RPMI7951 (cell line): ENCODE data around the gene POU3F2. TPM values are rescaled to one million over a fixed set of nuclear protein-coding genes. Genes with fewer than 3 reads are reported as not detected.
A peak's percentile ranks its signal among the peaks of the same experiment; 100 is the strongest.

Experiments used
- DNase-seq: peaks from one replicate; pipeline ENCODE4 v3.0.0-alpha.2; 2012; ENCODE audit warnings: low read depth
- total RNA-seq: library from RNA; depleted of rRNA; stranded (reverse); fragments of >200 nt; shearing (Covaris generic); gene quantifications from 2 replicates; pipeline ENCODE4 v1.2.3, GENCODE V29; 2014

POU3F2 gene
- total RNA-seq, 1 experiment from 2014 or later = 0.36 TPM

DNA sequence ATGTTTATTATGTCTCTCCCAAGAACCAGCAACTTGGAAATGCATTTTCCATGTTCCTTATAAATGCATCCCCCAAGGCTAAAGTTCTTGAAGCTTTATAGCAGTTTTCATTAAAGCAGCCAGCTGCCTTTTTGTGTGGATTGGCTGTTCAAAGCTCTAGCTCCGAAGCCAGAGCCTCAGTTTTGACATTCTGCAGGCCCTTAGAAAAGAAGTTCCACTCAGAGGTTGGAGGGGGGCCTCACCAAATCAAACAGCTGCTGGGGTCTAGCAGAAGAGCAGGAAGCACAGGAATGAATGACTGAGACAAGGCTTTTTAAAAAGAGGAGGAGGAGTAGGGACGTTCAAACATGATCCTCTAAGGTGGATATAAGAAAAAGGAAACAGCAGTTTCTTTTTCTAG is 4.2 kb upstream of the POU3F2 start:
- no peak for DNase-seq

DNA sequence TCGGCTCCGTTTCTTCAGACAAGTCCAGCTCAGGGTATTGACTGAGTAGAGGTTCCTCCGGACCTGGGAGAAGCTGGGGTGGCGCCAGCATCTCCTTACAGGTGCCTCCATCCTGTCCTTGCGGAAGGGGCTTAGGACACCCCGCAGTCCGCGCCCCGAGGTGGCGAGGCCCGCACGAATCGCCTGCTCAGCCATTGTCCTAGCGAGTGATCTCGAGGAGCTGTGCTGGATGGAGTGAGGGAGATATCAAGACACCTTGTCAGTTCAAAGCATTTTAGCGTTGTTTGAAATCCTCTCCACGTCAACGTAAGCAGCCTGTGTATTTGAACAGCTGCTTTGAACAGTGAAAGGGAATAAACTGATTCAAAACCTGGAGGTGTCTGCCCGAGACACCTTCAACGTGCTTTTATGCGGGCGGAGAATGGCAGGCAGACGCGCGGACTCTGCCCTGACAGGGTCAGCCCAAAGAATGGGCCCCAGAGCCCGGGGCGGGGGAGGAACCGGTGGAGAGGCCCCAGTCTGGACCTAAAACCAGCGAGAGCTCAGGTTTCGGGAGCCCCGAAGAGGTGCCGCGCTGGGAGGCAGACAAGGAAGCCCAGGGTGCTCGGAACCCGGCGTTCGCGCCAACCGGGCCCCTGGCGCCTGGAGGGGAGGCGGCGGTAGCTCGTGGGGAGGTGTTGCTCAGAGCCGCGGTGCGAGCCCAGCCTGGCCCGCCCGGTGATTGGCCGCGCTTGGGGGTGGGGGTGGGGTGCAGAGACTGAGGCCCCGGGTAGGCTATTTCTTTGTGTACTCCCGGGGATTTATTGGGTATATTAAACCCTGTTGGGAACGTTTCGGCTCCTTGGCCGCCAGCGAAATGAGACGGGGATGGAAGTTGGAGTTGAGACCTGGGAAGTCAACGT is 3.1 kb upstream of the POU3F2 start:
- no peak for DNase-seq

DNA sequence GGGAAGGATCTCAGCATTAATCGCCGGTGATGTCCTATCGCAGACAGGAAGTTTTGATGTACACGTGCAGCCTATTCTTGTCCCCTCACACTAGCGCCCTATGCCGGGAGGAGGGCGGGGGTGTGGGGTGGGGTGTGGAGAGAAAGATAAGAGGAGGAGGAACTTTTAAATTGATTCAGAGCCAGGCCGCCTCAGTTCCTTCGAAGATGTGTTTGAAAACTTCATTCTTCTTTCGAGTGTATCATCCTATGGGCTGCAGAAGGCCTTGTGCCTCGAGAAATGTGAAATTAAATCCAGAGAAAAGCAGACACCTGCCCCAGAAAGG is 2.5 kb upstream of the POU3F2 start:
- DNase-seq = no peak

DNA sequence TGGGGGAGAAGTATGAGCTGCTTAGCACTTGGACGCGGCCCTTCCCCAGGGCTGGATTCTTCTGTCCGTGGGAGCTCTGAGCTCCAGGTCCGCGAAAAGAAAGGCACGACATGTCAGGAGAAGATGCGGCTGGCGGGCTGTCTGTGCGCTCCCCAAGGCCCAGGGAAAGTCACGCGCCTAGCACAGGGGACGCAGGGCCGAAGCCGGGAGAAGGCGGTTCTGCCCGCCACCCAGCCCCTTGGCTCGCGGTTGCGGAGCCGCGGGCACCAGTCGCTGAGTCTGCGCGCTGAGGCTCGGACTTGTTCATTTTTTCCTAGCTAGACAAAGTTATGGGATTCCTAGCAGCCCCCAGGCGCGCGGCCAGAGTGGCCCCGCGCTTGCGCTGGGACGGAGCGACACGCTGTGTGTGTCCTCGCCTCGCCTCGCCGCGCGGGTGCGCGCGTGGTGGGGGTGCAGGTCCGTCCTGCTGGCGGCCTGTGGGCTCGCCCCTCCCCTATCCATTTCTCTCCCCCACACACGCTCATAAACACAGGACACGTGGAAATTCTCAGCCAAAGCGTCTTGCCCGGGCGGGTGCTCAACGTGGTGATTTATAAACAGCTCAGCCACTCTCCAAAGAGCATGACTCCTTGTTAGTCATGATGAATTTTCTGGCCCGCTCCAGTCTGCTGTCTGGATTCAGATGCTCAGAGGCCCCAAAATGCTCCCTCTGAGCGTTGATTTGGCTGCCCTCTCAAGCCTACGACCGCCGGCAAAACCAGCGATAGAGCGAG is 1.9 kb upstream of the POU3F2 start:
- peak; percentile 62 for DNase-seq

DNA sequence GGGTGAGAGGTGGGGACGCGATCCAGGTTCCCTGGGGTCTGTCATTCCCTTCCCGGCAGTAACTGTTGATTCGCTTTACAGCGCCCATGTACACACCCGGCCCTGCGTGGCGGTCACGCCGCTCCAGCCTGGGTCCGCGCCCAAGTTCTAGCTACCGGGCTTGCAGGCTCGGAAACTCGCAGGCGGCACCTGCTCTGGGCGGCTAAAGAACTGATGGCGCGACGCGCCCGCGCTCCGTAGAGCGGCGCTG is 1.4 kb upstream of the POU3F2 start:
- DNase-seq = no peak

DNA sequence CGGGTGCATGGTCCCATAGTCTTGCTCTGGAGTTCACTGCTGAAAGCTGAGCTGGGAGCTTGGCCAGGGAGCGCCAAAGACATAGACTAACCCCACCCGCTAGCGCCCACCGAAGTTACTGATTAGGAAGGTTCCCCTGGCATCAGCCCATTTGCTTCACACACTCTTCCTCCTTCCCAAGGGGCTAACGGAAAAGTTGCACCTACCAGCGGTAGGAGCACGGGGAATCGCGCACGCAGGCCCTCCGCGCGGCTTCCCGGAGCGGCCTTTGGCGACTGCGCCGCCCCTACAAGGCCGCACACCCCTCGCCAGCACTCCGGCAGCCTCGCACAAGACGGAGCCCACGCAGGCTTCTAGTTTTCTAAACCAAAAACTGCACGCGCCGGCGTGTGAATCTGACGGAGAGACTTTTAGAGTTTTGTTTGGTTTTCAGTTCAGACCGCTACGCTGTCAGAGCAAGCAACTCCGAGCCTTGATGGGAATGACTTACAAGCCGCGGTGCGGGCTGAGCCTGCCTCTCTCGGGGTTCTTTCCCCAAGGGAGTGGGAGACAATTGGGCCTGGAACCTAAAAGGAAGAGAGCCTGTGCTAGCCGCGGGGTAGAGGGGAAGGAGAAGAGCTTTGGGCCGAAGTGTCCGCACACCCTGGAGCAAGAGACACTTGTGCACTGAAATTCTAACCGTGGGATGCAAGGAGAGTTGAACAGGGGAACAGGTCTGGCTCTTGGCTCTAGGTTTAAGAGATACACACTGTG is 891 bp upstream of the POU3F2 start:
- DNase-seq = peak; percentile 32

DNA sequence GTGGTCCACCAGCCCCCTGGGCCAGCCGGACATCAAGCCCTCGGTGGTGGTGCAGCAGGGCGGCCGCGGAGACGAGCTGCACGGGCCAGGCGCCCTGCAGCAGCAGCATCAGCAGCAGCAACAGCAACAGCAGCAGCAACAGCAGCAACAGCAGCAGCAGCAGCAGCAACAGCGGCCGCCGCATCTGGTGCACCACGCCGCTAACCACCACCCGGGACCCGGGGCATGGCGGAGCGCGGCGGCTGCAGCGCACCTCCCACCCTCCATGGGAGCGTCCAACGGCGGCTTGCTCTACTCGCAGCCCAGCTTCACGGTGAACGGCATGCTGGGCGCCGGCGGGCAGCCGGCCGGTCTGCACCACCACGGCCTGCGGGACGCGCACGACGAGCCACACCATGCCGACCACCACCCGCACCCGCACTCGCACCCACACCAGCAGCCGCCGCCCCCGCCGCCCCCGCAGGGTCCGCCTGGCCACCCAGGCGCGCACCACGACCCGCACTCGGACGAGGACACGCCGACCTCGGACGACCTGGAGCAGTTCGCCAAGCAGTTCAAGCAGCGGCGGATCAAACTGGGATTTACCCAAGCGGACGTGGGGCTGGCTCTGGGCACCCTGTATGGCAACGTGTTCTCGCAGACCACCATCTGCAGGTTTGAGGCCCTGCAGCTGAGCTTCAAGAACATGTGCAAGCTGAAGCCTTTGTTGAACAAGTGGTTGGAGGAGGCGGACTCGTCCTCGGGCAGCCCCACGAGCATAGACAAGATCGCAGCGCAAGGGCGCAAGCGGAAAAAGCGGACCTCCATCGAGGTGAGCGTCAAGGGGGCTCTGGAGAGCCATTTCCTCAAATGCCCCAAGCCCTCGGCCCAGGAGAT is 1.0 kb downstream of the POU3F2 start:
- peak; percentile 15 for DNase-seq

DNA sequence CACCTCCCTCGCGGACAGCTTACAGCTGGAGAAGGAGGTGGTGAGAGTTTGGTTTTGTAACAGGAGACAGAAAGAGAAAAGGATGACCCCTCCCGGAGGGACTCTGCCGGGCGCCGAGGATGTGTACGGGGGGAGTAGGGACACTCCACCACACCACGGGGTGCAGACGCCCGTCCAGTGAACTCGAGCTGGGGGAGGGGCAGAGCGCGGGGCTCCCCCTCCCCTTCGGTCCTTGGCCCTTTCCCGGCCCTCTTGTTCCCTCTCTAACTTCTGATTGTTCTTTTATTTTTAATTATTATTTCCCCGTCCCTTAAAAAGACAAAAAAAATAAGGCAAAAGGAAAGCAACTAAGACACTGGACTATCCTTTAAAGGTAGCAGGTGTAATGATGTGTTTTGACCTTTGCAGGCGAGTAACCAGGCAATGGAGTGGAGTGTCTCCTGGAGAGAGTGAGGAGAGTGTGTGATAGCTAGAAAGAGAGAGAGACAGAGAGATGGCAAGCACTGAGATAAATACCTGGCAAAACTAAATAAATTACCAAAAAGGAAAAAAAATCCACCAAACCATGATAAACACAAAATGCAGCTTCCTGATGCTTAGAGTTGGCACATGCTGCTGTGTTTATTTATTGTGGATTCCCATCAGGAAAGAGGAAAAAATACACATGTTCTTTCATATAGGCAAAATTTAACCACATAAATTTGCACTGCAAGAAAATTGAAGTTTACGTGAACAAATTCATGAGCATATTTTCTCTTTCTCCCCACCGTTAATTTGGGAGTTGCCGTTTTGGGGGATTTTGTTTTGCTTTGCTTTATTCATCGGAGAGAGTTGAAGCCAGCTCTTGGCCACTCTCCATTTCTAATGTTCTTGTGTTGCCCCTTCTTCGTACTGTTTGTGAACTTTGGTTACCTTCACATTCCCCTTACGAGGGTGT is 1.9 kb downstream of the POU3F2 start:
- no peak for DNase-seq

DNA sequence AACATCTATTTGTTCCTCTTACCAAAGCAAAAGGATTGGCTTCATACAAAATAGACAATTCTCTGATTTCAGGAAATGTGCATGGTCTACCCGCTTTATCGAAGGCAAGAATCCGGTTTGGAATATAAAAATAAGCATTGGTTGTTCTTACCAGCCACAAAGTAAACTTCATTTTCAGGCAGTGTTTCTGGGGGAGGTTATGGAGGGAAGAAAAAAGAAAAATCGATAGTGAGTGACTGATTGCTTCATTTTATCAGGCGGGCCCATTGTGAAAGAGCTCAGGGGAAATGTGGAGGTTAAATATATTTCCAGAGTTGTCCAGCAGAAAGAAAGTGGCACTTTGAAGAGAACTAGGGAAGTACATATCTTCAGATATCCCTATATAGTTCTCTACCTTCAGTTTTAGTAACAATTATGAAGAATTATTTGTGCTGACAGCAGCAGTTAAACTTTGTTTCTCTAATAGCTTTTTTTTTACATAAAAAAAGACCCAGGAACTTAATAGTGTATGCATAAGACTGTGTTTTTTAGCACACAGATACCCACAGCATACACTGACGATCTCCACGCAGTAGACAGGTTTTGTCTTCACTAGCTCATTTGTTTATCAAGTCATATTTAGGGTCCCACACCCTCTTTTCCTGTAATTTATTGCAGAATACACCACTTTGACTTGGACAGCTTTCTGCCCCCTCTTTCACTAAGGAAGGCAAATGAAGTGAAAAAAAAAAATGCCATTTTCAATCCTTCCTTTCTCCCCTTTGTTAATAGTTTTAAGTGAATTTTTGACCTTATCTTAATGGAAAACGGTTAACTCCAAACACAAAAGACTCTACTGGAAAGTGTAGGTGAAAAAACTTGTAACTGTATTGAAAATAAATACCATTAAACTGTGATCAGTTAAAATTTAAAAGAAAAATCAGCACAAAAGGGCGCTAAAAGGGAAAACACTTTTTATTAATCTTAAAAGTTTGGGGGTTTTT is 2.9 kb downstream of the POU3F2 start:
- no peak for DNase-seq

DNA sequence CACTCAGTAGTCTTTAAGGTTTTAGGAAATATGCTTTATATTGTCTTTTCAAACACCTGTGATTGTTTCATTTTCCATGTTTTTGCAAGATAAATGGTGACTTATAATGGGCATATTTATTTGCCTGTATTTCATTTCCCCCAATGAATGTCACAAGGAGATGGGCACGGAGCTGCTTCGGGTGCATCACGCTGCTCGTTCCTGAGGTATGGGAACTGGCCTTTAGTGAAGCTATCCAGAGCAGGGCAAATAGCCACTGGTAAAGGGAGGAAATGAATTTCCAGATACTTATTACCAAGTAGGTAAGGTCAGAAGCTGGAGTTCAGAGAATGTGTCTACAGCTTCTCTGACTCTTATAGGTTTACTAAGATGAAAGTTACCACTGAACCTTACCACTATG is 3.7 kb downstream of the POU3F2 start:
- DNase-seq = no peak

DNA sequence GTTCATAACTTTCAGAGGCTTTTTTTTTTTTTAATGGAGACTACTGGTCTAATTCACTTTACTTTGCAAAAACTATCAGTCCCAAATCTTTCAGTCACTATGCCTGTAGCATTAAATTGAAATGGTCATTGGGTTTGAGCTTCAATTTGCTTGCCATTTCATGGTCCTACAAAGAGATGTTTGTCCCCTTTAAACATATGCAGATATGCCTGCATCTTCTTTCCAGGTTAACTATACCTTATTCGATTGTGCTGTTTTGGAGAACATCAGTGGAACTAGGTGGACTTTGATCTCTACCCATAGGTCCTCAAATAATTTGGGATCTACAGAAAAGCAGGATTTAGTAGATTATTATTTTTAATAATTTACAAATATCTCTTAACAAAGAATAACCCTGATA is 4.6 kb downstream of the POU3F2 start:
- no peak for DNase-seq

DNA sequence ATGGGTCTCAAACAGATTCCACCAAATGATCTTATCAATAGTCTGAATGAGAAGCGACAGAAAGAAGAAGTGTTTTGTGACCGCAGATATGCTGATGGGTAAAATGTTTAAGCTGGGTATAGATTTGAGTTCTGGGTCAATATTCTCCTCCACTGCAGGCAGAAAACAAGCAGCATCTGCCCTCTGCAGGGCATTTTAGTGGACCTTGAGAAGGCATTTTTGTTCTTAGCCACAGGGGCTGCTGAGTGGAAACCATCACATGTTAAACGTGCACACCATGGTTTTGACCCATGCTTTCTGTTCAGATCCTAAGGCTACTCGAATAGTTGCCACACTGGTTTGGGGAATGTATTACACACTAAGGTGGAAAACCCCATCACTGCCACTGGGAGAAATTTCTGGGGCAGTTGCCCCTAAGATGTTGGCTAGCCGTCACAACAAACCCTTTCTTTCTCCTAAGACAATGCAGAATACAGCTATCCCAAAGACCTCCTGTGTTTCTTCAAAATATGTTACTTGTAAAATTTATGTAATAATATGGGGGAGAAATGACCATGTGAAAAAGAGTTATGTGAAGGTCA is 5.5 kb downstream of the POU3F2 start:
- peak; percentile 31 for DNase-seq

DNA sequence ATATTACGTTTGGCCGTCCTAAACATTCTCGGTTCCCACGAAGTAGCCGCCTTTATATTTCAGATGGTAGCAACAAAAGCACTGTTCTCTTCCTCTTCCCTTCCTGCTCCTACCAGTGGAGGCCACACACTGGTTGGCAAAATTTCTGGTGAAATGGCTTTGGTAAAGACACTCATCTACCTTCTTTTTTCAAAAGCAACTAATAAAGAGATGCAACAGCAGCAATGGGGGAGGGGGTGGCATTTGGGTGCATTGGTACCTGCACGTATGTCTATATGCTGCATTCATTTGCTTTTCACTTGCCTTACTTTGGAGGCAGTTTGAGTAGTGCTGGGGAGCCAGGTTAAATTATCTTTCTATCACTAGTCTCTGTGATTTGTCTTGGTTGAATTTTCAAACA is 6.0 kb downstream of the POU3F2 start:
- DNase-seq = no peak

DNA sequence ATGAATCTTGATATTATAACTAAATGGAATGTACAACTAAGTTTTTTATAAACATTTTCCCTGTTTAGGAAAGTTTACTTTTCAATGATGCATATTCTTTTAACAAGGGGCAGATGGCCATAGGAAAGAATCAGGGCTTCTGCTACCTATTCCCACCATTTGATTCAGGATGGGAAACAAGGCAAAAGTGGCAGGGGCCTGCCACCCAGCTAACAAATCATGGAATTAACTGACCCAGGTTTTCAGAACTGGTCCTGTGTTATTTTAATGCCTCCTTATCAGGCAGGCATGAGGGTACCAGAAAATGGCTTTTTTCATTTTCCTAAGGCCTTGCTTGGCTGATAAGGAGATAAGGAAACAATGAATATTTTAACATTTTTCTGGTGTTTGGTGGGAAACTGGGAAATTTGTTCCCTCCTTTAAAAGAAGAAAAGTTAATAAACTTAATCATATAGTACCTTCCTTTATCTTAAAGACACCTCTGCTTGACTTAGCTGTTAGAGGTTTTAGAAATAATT is 6.7 kb downstream of the POU3F2 start:
- no peak for DNase-seq

DNA sequence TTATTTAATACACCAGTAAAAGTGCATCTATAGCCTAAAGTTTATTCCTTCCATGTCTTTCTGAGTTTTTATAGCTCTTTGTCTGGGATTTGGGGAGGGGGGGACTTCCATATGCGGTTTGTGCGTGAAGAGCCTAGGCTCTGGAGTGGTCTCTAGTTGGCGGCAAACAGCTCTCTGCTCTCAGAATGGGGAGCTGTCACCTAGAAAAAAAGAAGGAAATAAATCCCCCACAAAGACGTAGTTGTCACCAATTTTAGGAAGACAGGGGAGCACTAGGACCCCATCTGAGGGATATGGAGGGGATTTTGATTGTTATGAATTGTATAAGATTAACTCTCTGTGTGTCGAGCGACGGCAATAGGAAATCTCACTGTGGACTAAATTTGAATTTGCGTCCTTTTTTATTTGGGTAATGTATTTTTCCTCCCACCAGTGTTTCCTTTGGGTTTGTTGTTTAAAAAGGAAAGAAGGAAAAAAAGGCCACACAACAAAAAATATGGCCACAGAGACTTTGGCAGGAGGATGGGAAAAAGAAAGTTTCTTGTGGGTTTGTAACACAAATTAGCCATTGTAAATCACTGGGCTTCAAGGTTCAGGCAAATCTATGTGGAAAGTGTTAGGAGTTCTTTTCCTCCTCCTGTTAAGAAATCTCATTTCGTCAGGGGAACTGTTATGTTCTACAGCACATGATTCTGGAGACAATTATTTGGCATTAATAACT is 7.4 kb downstream of the POU3F2 start:
- DNase-seq = no peak

DNA sequence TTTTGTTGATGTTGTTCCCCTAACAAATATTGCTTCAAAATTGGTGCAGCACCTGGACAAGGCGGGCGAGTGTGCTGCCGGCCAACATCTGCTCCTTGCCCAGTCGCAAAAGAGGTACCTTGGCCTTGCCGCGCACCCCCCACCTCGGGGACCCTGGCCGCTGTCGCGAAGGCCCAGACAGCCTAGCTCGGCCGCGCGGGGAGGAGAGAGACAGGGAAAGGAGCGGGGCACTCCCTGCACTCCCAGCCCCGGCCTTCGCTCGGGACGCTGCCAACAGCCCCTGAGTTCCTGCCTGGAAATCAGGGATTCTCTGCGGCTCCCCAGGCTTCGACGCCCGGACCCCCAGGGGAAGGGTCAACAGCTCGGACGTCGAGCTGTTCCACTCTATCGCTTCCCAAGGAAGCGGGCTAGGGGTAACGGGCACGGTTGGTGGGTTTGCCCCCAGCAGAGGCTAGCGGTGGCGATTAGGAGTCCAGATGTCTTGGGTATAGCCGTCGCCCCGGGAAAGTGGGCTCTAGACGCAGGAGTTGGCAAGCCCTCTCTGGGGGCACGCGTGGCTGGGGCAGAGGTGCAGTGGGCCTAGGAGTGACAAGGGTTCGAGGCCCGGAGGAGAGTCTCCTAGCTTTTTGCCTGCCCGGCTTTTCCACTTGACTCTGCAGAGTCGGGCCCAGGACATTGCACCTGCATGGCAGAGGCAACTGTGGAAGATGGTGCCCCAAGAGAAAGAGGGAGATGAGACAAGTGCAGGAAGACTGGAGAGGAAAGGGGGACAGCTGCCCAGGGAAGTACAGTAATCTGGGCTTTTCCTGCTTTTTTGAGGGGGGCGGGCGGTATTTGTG is 8.2 kb downstream of the POU3F2 start:
- DNase-seq = no peak
